ENCODE data around the gene BICDL1. TPM values are rescaled to one million over a fixed set of nuclear protein-coding genes. Genes with fewer than 3 reads are reported as not detected.
A peak's percentile ranks its signal among the peaks of the same experiment; 100 is the strongest.

The BICDL1 gene
- total RNA-seq, 1 experiment from 2014 or later = not detected

- no peak for DNase-seq (ENCODE audit: low read depth)
Observed at GRCh38 chr12:120098756-120099470, 109.9 kb downstream of the BICDL1 start.

GRCh38 chr12:120099738-120100137 lies 110.7 kb downstream of the BICDL1 start:
- DNase-seq (ENCODE audit: low read depth) = no peak

DNA sequence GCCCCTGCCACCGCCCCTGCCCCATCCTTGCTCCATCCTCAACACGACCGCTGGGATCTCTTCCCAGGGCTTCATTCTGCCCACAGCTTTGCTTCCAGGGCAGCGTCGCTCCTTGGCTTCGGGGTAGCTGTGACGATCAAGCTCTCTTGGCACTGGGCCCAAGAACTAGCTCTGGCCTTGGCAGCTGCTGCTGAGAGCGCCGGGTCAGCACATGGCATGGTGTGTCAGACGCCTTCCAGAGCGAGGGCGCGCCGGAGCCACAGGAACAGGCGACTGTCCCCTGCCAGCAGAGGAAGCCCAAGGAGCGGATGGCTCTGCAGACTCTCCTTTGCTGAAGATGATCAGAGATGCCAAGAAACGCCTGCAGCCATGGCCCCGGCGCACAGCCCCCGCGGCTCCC lies 111.6 kb downstream of the BICDL1 start:
- peak; percentile 79 for DNase-seq (ENCODE audit: low read depth)

DNA sequence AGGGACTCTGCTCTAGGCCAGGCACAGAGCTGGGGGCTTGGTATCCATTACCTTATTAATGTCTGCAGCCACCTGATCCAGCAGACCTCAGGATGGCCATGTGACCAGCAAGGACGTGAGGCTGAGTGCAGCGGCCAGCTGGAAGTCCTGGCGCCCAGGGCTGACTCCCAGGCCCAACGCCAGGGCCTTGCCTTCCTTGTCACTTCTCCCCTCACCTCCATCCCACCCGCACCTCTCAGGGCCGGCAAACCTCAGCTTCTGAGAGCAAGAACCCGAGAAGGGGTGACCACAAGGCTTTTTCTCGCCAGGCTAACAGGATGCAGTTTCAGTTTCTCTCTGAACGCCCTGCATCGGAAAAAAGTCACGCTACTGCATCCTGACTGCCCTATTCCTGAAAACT lies 112.1 kb downstream of the BICDL1 start:
- no peak for DNase-seq (ENCODE audit: low read depth)

DNA sequence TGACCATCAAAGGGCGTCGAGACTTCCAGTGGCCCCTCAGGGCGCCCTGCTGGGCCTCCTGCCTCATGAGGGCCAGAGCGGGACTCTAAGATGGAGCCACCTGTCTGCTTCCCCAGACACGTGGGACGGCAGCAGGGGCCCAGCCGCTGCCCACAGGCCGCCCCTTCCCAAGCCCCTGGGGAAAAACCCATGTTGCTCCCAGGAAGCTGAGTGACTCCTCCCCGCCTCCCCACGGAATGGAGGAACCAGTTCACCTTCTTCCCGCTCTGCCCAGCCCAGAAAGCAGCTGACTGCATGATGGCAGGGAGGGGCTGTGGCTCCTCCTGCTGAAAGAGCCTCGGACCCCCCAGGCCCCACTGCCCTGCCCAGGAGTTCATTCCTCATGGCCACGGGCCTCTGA lies 112.6 kb downstream of the BICDL1 start:
- DNase-seq (ENCODE audit: low read depth) = no peak

DNA sequence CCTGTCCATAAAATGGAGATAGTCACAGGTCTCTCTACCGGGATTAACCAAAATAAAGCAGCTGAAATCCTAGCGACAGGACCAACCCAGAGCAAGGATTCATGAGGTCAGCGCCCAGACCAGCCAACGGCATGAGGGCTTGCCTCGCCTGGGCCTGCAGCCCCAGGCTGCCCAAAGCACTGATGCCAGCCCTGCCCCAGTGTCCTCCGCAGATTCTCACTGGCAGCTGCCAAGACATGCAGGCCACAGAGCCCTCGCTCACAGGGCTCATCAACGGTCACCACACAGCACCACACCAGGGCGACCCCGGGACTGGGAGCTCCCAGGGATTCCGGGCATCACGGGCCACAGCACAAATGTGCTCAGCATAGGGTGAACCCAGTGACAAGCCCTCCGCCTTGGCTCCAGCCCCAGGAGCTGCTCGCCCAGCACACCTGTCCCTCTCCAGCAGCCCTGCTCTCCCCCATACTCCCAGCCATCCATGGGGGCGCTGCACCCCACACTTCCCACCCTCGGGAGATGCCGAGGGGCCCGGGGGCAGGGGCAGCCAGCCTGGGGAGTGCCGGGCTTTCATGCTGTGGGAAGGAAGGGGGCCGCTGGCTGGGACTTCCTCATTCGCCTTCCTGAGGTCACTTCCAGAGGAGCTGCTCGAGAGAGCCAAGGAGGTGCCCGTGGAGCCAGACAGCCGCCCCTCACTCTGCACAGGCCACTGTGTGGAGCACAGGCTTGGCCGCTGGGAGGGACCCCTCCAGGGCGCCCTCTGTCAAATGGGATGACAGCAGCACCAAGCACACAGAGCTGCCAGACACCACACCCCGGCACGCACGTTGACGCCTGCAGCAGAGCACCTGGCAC lies 113.4 kb downstream of the BICDL1 start:
- no peak for DNase-seq (ENCODE audit: low read depth)

DNA sequence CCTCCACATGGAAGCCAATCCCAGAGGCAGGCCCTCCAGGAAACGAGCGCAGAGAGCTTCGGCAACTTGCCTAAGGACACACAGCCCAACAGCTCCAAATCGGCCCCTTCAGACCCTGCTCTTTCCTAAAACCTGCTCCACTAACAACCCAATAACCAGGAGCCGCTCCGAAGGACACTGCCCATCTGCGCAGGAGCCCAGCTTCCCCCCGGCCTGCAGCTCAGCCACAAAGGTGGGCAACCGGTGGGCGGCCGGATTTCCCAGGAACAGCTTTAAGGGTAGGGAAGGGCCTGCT lies 114.0 kb downstream of the BICDL1 start:
- DNase-seq (ENCODE audit: low read depth) = no peak

- DNase-seq (ENCODE audit: low read depth) = no peak
Observed at GRCh38 chr12:120103371-120103770, 114.3 kb downstream of the BICDL1 start.

DNA sequence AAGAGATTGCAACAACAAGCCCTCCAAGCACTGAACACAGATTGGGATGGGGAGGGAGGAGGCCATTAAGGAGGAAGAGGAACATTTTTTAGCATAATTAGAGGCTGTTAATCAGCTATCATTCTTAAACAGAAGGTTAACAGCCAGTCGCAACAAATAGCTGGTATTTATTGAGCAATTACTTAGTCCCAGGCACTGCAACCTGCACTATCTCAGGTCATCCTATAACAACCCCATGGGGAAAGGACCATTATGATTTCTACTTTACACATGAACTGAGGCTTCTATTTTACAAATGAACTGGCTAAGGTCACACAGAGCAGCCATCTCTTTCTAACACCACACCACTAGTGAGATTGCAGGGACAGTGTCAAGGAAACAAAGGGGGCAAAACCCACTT lies 117.1 kb downstream of the BICDL1 start:
- DNase-seq (ENCODE audit: low read depth) = no peak

- DNase-seq (ENCODE audit: low read depth) = peak; percentile 35
Observed at GRCh38 chr12:120109570-120110267, 120.7 kb downstream of the BICDL1 start.

DNA sequence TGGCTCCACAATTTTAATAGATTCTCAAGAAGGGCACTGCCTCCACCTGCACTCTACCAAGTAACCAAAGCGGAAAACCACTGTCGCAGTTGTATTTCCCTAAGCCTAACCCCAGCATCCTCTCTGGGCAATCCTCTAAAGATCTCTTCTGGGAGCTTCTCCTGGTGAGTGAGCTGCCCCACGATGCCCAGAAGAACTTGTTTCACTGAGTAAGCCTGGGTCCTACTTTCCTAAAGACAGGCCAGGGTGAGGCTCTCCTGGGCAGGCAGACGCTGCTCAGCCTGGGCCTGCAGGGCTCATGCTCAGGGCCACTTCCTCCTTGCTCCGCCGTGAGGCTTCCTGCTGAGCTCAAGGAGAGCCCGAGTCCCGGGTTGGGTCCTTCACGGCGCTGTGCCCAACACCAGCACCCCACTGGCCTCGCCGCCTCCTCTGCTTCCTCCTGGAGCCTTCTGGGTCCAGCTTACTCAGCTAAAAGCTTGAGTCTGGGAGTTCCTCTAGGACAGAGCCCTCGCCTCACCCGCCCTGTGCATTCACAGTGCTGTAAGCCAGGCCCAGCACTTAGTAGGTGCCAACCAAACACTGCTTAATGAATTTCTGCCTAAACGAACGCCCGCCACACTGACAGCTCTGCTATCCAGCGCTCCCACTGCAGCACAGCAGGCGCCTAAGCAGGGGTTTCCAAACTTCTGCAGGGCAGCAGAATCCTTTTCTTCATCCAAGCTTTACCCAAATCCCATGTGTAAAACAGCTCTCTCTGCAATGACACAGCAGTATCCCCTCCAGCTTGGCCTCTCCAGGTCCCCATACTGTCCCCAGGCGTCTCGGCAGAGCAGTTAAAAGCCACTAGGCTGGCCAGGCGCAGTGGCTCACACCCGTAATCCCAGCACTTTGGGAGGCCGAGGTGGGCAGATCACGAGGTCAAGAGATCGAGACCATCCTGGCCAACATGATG lies 121.8 kb downstream of the BICDL1 start:
- no peak for DNase-seq (ENCODE audit: low read depth)

DNA sequence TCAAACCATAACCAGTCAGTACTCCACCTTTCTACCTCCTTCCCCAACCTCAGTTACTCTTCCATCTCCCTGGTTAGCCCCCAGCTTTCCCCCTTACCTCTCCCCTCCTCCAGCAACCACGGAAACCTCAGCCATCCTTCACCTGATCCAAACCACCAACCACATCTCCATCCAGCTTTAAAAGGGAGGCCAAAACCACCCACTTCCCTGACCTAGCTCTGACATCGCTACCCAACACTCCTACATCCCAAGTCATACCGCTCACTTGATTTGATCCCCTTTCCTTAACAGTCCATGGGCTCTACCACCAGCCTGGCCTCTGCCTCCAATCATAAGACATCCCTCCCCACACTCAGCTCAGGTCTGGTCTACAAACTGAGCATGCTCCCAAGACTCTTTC lies 126.0 kb downstream of the BICDL1 start:
- DNase-seq (ENCODE audit: low read depth) = no peak

GRCh38 chr12:120115692-120116440 lies 126.8 kb downstream of the BICDL1 start:
- peak; percentile 49 for DNase-seq (ENCODE audit: low read depth)

GRCh38 chr12:120116441-120116791 lies 127.4 kb downstream of the BICDL1 start, which contains the start of gene RAB35:
Gene RAB35, minus strand, starts transcription at chr12:120116753. Its CDS starts 103 bp downstream, at chr12:120116650.
- DNase-seq (ENCODE audit: low read depth) = no peak

- DNase-seq (ENCODE audit: low read depth) = peak; percentile 89
Observed at GRCh38 chr12:120116792-120117651, 128.0 kb downstream of the BICDL1 start.

DNA sequence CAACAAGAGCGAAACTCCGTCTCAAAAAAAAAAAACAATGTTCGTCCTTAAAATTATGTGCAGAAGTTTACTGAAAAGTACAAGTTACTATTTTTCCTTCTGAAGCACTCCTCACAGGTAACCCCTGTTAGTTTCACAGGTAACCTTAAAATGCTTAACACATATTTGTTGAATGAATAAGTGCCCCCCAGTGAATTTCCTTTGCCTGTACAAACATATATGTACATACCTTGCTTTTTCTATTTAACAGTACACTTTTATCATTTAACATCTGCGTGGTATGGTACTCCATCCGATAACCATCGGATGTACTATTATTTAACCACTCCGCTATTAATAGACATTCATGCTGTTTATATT lies 128.9 kb downstream of the BICDL1 start:
- no peak for DNase-seq (ENCODE audit: low read depth)

GRCh38 chr12:120118321-120119061 lies 129.5 kb downstream of the BICDL1 start:
- DNase-seq (ENCODE audit: low read depth) = peak; percentile 15

DNA sequence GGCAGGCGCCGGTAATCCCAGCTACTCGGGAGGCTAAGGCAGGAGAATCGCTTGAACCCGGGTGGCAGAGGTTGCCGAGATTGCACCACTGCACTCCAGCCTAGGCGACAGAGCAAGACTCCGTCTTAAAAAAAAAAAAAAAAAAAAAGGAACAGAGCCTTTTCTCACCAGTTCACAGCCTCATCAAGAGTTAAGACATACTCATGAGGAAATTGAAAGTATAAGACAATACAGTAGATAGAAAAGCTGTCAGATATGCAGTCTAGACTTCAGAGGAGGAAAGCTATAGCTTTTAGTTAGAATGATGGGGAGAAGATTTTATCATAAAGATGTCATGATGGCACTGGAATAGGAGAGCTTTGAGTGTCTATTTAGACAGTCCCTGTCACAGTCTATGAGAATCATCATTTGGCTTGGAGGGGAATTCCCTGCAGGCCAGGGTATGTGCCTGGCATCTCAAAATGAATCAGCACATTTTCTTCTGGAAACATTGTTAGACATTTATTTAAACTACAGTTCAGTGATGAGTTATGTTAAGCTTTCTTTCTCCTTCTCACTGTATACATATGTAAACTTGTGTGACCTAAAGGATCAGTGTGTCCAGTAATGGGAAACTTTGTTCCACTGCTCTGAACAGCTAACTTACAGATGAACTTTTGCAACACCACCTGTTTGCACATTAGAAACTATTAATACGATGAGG lies 130.4 kb downstream of the BICDL1 start:
- no peak for DNase-seq (ENCODE audit: low read depth)
